ENCODE measurements around the gene GRIP1.
A peak's percentile ranks its signal among the peaks of the same experiment; 100 is the strongest.
"Not testable (repeated sequence)": the region's sequence is repeated elsewhere in the genome, so short reads cannot be mapped to it uniquely, and the experiment has no call there.

GRIP1 gene

GRCh38 chr12:66303316-66303804, 375.5 kb downstream of the GRIP1 start:
- not testable (repeated sequence) for DNase-seq

DNA sequence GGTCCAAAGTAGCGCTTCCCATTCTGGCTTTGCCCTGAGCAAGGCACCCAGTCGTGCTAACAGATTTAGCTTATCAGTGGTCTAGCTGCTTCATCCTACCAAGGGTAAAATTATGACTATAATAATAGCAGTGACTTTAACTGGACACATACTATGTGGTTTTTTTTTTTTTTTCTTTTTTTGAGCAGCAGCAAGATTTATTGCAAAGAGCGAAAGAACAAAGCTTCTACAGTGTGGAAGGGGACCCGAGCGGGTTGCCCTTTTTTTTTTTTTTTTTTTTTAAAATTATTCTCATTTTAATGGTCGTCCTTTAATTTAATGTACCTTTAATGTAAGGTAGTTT, 376.1 kb downstream of the GRIP1 start:
- DNase-seq = peak; percentile 65

DNA sequence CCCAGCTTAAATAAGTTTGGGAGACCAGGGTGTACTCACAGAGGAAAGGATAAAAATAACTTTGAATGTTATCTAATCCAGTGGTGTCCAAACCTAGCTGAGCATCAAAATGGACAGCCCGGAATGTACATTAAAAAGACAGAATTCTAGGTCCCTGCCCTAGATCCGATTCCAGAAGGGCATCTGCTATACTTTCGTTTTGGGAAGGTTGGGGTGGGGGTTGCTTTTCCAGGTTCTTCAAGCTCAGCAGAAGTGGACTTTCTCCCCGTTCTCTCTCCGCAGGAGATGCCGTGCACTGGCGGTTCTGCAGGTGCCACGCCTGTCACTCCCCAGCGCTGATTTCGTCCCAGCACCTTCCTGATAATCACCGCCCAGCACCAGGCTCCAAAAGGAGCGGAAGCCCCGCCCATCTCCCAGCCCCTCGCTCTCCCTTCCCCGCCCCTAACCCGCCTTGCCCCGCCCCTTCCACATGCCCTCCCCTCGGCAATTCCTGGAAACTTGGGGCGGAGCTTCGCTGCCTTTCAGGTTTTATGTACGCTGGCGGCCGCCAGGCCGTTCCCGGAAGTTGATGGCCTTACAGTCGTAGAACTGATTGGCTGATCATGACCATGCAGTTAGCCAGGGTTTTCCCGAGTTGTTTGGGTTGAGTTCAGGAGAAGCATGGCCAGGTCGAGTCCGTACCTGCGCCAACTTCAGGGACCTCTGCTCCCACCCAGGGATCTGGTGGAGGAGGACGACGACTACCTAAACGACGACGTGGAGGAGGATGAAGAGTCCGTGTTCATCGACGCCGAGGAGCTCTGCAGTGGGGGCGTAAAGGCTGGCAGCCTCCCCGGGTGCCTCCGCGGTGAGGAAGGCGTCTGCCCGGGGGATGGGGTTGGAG, 376.7 kb downstream of the GRIP1 start, which contains the start of gene HELB:
Gene HELB, plus strand, starts transcription at position 550 of the 883 bp plus-strand sequence. Its CDS starts 111 bp downstream, at position 661.
- DNase-seq = peak; percentile 91

- no peak for DNase-seq
Observed at GRCh38 chr12:66297923-66298322, 381.0 kb downstream of the GRIP1 start.

Data from NCI-H1417 treated with DMSO at 0.1 percent for 48 hours (cell line).